GM18508 (cell line): ENCODE results near the gene ECSCR.
"Not testable (repeated sequence)": the region's sequence is repeated elsewhere in the genome, so short reads cannot be mapped to it uniquely, and the experiment has no call there.

ENCODE experiments used
- ATAC-seq: cut with Tn5 transposase; IDR thresholded peaks from one replicate; pipeline ENCODE4 v1.9.1; 2021; ENCODE audit warnings: moderate number of reproducible peaks; ENCODE audit not compliant: insufficient read depth, unreplicated experiment

ECSCR gene

GRCh38 chr5:139415221-139415861 lies 47.2 kb downstream of the ECSCR start:
- ATAC-seq = no peak

GRCh38 chr5:139414581-139415130 lies 47.9 kb downstream of the ECSCR start:
- no peak for ATAC-seq

GRCh38 chr5:139413963-139414362 lies 48.6 kb downstream of the ECSCR start:
- no peak for ATAC-seq

GRCh38 chr5:139413153-139413552 lies 49.4 kb downstream of the ECSCR start:
- no peak for ATAC-seq

- no peak for ATAC-seq
Measured at GRCh38 chr5:139410993-139411828, 51.3 kb downstream of the ECSCR start.

- ATAC-seq = no peak
Measured at GRCh38 chr5:139410121-139410992, 52.2 kb downstream of the ECSCR start.

- ATAC-seq = not testable (repeated sequence)
Measured at GRCh38 chr5:139409116-139409515, 53.4 kb downstream of the ECSCR start.

GRCh38 chr5:139408191-139408590 lies 54.4 kb downstream of the ECSCR start:
- no peak for ATAC-seq

- ATAC-seq = no peak
Measured at GRCh38 chr5:139407517-139407916, 55.0 kb downstream of the ECSCR start.

- no peak for ATAC-seq
Measured at GRCh38 chr5:139406963-139407362, 55.6 kb downstream of the ECSCR start.

GRCh38 chr5:139404484-139404840 lies 58.1 kb downstream of the ECSCR start:
- no peak for ATAC-seq

- ATAC-seq = peak; percentile 64
Measured at GRCh38 chr5:139403787-139404483, 58.6 kb downstream of the ECSCR start, which contains the start of gene SPATA24. SPATA24 (minus strand) TSS chr5:139404089; CDS start chr5:139404060, 29 bp downstream.

- ATAC-seq = no peak
Measured at GRCh38 chr5:139403418-139403786, 59.1 kb downstream of the ECSCR start.

- no peak for ATAC-seq
Measured at GRCh38 chr5:139402561-139403158, 59.9 kb downstream of the ECSCR start.

GRCh38 chr5:139401546-139401945 lies 61.0 kb downstream of the ECSCR start:
- no peak for ATAC-seq

GRCh38 chr5:139399501-139400121 lies 62.9 kb downstream of the ECSCR start:
- ATAC-seq = no peak
